Measurements from ENCODE around the gene MCM9. TPM values are rescaled to one million over a fixed set of nuclear protein-coding genes. Genes with fewer than 3 reads are reported as not detected.
"Not testable (repeated sequence)": the region's sequence is repeated elsewhere in the genome, so short reads cannot be mapped to it uniquely, and the experiment has no call there.

MCM9 gene
- polyA plus RNA-seq, 1 donor: 18.9 TPM

- no CpG with 5 or more reads among the region's 2 CpGs for WGBS (ENCODE audit: insufficient coverage, low lambda C conversion rate)
- not testable (repeated sequence) for H3K27ac ChIP-seq (ENCODE audit: low read length); DNase-seq; H3K36me3 ChIP-seq (ENCODE audit: control insufficient read depth, insufficient read depth, low read length); H3K27me3 ChIP-seq (ENCODE audit: control insufficient read depth, insufficient read depth, low read length); H3K4me1 ChIP-seq (ENCODE audit: control insufficient read depth, insufficient read depth, low read length); H3K4me3 ChIP-seq (ENCODE audit: low read length)
- H3K9me3 ChIP-seq (ENCODE audit: control insufficient read depth, low read depth, low read length): peaks cover 12% of the 10 kb centered on the region
Measured at GRCh38 chr6:118868901-118869300, 66.1 kb downstream of the MCM9 start.

- Histone ChIP-seq H3K4me1 (ENCODE audit: control insufficient read depth, insufficient read depth, low read length) (no peaks in the 10 kb centered on the region), H3K27ac (ENCODE audit: low read length) (no peak overlapping the region), H3K36me3 (ENCODE audit: control insufficient read depth, insufficient read depth, low read length) (peaks cover 5% of the 10 kb centered on the region), H3K27me3 (ENCODE audit: control insufficient read depth, insufficient read depth, low read length) (no peaks in the 10 kb centered on the region), H3K9me3 (ENCODE audit: control insufficient read depth, low read depth, low read length) (peaks cover 12% of the 10 kb centered on the region), H3K4me3 (ENCODE audit: low read length) (no peak overlapping the region)
- DNase-seq: no peak
- 100% methylated on average over 1 of the region's 4 CpGs for WGBS (ENCODE audit: insufficient coverage, low lambda C conversion rate)
Measured at GRCh38 chr6:118867181-118867580, 67.8 kb downstream of the MCM9 start.

GRCh38 chr6:118865100-118865391 is 69.9 kb downstream of the MCM9 start:
- no peak for DNase-seq
- peaks cover 17% of the 10 kb centered on the region for H3K36me3 ChIP-seq (ENCODE audit: control insufficient read depth, insufficient read depth, low read length)
- H3K27me3 ChIP-seq (ENCODE audit: control insufficient read depth, insufficient read depth, low read length): no peaks in the 10 kb centered on the region
- no peak overlapping the region for H3K27ac ChIP-seq (ENCODE audit: low read length)
- peaks cover 29% of the 10 kb centered on the region for H3K9me3 ChIP-seq (ENCODE audit: control insufficient read depth, low read depth, low read length)
- no peaks in the 10 kb centered on the region for H3K4me1 ChIP-seq (ENCODE audit: control insufficient read depth, insufficient read depth, low read length)
- H3K4me3 ChIP-seq (ENCODE audit: low read length): no peak overlapping the region
- no CpG with 5 or more reads among the region's 2 CpGs for WGBS (ENCODE audit: insufficient coverage, low lambda C conversion rate)

- DNase-seq: no peak
- H3K9me3 ChIP-seq (ENCODE audit: control insufficient read depth, low read depth, low read length): peaks cover 30% of the 10 kb centered on the region
- no peak overlapping the region for H3K27ac ChIP-seq (ENCODE audit: low read length)
- H3K4me3 ChIP-seq (ENCODE audit: low read length): no peak overlapping the region
- WGBS (ENCODE audit: insufficient coverage, low lambda C conversion rate): no CpG with 5 or more reads among the region's 7 CpGs
- H3K36me3 ChIP-seq (ENCODE audit: control insufficient read depth, insufficient read depth, low read length): peaks cover 17% of the 10 kb centered on the region
- H3K4me1 ChIP-seq (ENCODE audit: control insufficient read depth, insufficient read depth, low read length): no peaks in the 10 kb centered on the region
- H3K27me3 ChIP-seq (ENCODE audit: control insufficient read depth, insufficient read depth, low read length): no peaks in the 10 kb centered on the region
Measured at GRCh38 chr6:118864341-118865099, 70.4 kb downstream of the MCM9 start.

GRCh38 chr6:118862443-118862842 is 72.5 kb downstream of the MCM9 start:
- WGBS (ENCODE audit: insufficient coverage, low lambda C conversion rate): no CpG with 5 or more reads among the region's 4 CpGs
- Histone ChIP-seq H3K4me3 (ENCODE audit: low read length) (no peak overlapping the region), H3K4me1 (ENCODE audit: control insufficient read depth, insufficient read depth, low read length) (no peaks in the 10 kb centered on the region), H3K36me3 (ENCODE audit: control insufficient read depth, insufficient read depth, low read length) (peaks cover 17% of the 10 kb centered on the region), H3K27ac (ENCODE audit: low read length) (no peak overlapping the region), H3K9me3 (ENCODE audit: control insufficient read depth, low read depth, low read length) (peaks cover 24% of the 10 kb centered on the region), H3K27me3 (ENCODE audit: control insufficient read depth, insufficient read depth, low read length) (no peaks in the 10 kb centered on the region)
- no peak for DNase-seq

GRCh38 chr6:118860880-118861279 is 74.1 kb downstream of the MCM9 start:
- Histone ChIP-seq H3K4me1 (ENCODE audit: control insufficient read depth, insufficient read depth, low read length) (no peaks in the 10 kb centered on the region), H3K4me3 (ENCODE audit: low read length) (no peak overlapping the region), H3K9me3 (ENCODE audit: control insufficient read depth, low read depth, low read length) (peaks cover 18% of the 10 kb centered on the region), H3K27ac (ENCODE audit: low read length) (no peak overlapping the region), H3K36me3 (ENCODE audit: control insufficient read depth, insufficient read depth, low read length) (peaks cover 17% of the 10 kb centered on the region), H3K27me3 (ENCODE audit: control insufficient read depth, insufficient read depth, low read length) (no peaks in the 10 kb centered on the region)
- no CpG with 5 or more reads among the region's 10 CpGs for WGBS (ENCODE audit: insufficient coverage, low lambda C conversion rate)
- DNase-seq: no peak

GRCh38 chr6:118860363-118860762 is 74.6 kb downstream of the MCM9 start:
- 100% methylated on average over 1 of the region's 1 CpG for WGBS (ENCODE audit: insufficient coverage, low lambda C conversion rate)
- Histone ChIP-seq H3K9me3 (ENCODE audit: control insufficient read depth, low read depth, low read length) (peaks cover 18% of the 10 kb centered on the region), H3K36me3 (ENCODE audit: control insufficient read depth, insufficient read depth, low read length) (peaks cover 17% of the 10 kb centered on the region), H3K27ac (ENCODE audit: low read length) (no peak overlapping the region), H3K4me1 (ENCODE audit: control insufficient read depth, insufficient read depth, low read length) (no peaks in the 10 kb centered on the region), H3K4me3 (ENCODE audit: low read length) (no peak overlapping the region), H3K27me3 (ENCODE audit: control insufficient read depth, insufficient read depth, low read length) (no peaks in the 10 kb centered on the region)
- DNase-seq: no peak

GRCh38 chr6:118859517-118860064 is 75.4 kb downstream of the MCM9 start:
- 43% methylated on average over 1 of the region's 3 CpGs for WGBS (ENCODE audit: insufficient coverage, low lambda C conversion rate)
- no peak for DNase-seq

GRCh38 chr6:118856301-118856700 is 78.7 kb downstream of the MCM9 start:
- Histone ChIP-seq H3K27ac (ENCODE audit: low read length) (no peak overlapping the region), H3K4me1 (ENCODE audit: control insufficient read depth, insufficient read depth, low read length) (no peaks in the 10 kb centered on the region), H3K4me3 (ENCODE audit: low read length) (no peak overlapping the region), H3K36me3 (ENCODE audit: control insufficient read depth, insufficient read depth, low read length) (peaks cover 9% of the 10 kb centered on the region), H3K9me3 (ENCODE audit: control insufficient read depth, low read depth, low read length) (peaks cover 10% of the 10 kb centered on the region), H3K27me3 (ENCODE audit: control insufficient read depth, insufficient read depth, low read length) (no peaks in the 10 kb centered on the region)
- 60% methylated on average over 1 of the region's 4 CpGs for WGBS (ENCODE audit: insufficient coverage, low lambda C conversion rate)
- DNase-seq: no peak

More at GRCh38 chr6:118859517-118860064, 75.4 kb downstream of the MCM9 start:
- Histone ChIP-seq H3K9me3 (ENCODE audit: control insufficient read depth, low read depth, low read length) (peaks cover 18% of the 10 kb centered on the region), H3K36me3 (ENCODE audit: control insufficient read depth, insufficient read depth, low read length) (peaks cover 18% of the 10 kb centered on the region), H3K4me1 (ENCODE audit: control insufficient read depth, insufficient read depth, low read length) (no peaks in the 10 kb centered on the region), H3K27me3 (ENCODE audit: control insufficient read depth, insufficient read depth, low read length) (no peaks in the 10 kb centered on the region), H3K4me3 (ENCODE audit: low read length) (no peak overlapping the region), H3K27ac (ENCODE audit: low read length) (no peak overlapping the region)

- peaks cover 2% of the 10 kb centered on the region for H3K36me3 ChIP-seq (ENCODE audit: control insufficient read depth, insufficient read depth, low read length)
- no peaks in the 10 kb centered on the region for H3K27me3 ChIP-seq (ENCODE audit: control insufficient read depth, insufficient read depth, low read length)
- H3K9me3 ChIP-seq (ENCODE audit: control insufficient read depth, low read depth, low read length): no peaks in the 10 kb centered on the region
- H3K27ac ChIP-seq (ENCODE audit: low read length): no peak overlapping the region
- no peaks in the 10 kb centered on the region for H3K4me1 ChIP-seq (ENCODE audit: control insufficient read depth, insufficient read depth, low read length)
- DNase-seq: no peak
- H3K4me3 ChIP-seq (ENCODE audit: low read length): no peak overlapping the region
- 100% methylated on average over 1 of the region's 5 CpGs for WGBS (ENCODE audit: insufficient coverage, low lambda C conversion rate)
Measured at GRCh38 chr6:118853408-118853807, 81.6 kb downstream of the MCM9 start.

- no CpG with 5 or more reads among the region's 3 CpGs for WGBS (ENCODE audit: insufficient coverage, low lambda C conversion rate)
- Histone ChIP-seq H3K4me1 (ENCODE audit: control insufficient read depth, insufficient read depth, low read length) (no peaks in the 10 kb centered on the region), H3K36me3 (ENCODE audit: control insufficient read depth, insufficient read depth, low read length) (peaks cover 9% of the 10 kb centered on the region), H3K4me3 (ENCODE audit: low read length) (no peak overlapping the region), H3K9me3 (ENCODE audit: control insufficient read depth, low read depth, low read length) (peaks cover 3% of the 10 kb centered on the region), H3K27ac (ENCODE audit: low read length) (no peak overlapping the region), H3K27me3 (ENCODE audit: control insufficient read depth, insufficient read depth, low read length) (no peaks in the 10 kb centered on the region)
- DNase-seq: no peak
Measured at GRCh38 chr6:118844915-118845314, 90.0 kb downstream of the MCM9 start.

All from large intestine (tissue), 3 donors.